Measurements from ENCODE around the gene SSBP4. TPM values are rescaled to one million over a fixed set of nuclear protein-coding genes. Genes with fewer than 3 reads are reported as not detected.

Gene SSBP4
- total and polyA plus RNA-seq, 4 donors = 31.7 to 95.3 (median 72.4) TPM

- ATAC-seq (ENCODE audit: insufficient read depth, low FRiP score) = no peak
- TF ChIP-seq CTCF (IDR thresholded peaks at IDR 0.05; ENCODE audit: control extremely low read depth, extremely low read depth) = no peak
- Histone ChIP-seq H3K9me3 (ENCODE audit: control insufficient read depth in 4 of 4, insufficient read depth in 3 of 4, low read length in 3 of 4) (no peaks in the 10 kb centered on the region), H3K27me3 (ENCODE audit: control insufficient read depth in 3 of 3, insufficient read depth in 3 of 3, low read length in 2 of 3) (no peaks in the 10 kb centered on the region), H3K36me3 (ENCODE audit: control insufficient read depth in 4 of 4, insufficient read depth in 4 of 4, low read length in 4 of 4) (no peaks in the 10 kb centered on the region), H3K9ac (ENCODE audit: insufficient read depth in 1 of 2, low read length in 2 of 2) (no peak overlapping the region), H3K27ac (ENCODE audit: low read depth in 1 of 2, low read length in 1 of 2) (no peak overlapping the region), H3K4me1 (ENCODE audit: control insufficient read depth in 5 of 5, insufficient read depth in 5 of 5, low read length in 5 of 5) (peaks cover 8 to 53% (median 14%) of the 10 kb centered on the region in 5 donors), H3K4me3 (no peak overlapping the region)
- no peak for DNase-seq
- WGBS, 2 donors = 93 to 94% methylated on average over 12 of the region's 12 CpGs
These were observed 62.5 kb downstream of the SSBP4 start for GRCh38 chr19:18481505-18482222.

GRCh38 chr19:18483119-18483890 is 64.1 kb downstream of the SSBP4 start:
- no peaks in the 10 kb centered on the region for H3K36me3 ChIP-seq (ENCODE audit: control insufficient read depth in 4 of 4, insufficient read depth in 4 of 4, low read length in 4 of 4)
- no peak for DNase-seq
- no peak overlapping the region for H3K4me3 ChIP-seq
- H3K27ac ChIP-seq (ENCODE audit: low read depth in 1 of 2, low read length in 1 of 2) = peak overlapping the region in 1 of 2 donors; percentile 1
- 67 to 68% methylated on average over 12 of the region's 12 CpGs for WGBS, 2 donors
- ATAC-seq (ENCODE audit: insufficient read depth, low FRiP score) = no peak
- H3K9ac ChIP-seq (ENCODE audit: insufficient read depth in 1 of 2, low read length in 2 of 2) = no peak overlapping the region
- no peak for TF ChIP-seq CTCF (IDR thresholded peaks at IDR 0.05; ENCODE audit: control extremely low read depth, extremely low read depth)
- peaks cover 11 to 55% (median 14%) of the 10 kb centered on the region in 5 donors for H3K4me1 ChIP-seq (ENCODE audit: control insufficient read depth in 5 of 5, insufficient read depth in 5 of 5, low read length in 5 of 5)
- no peaks in the 10 kb centered on the region for H3K27me3 ChIP-seq (ENCODE audit: control insufficient read depth in 3 of 3, insufficient read depth in 3 of 3, low read length in 2 of 3)
- H3K9me3 ChIP-seq (ENCODE audit: control insufficient read depth in 4 of 4, insufficient read depth in 3 of 4, low read length in 3 of 4) = no peaks in the 10 kb centered on the region

Small RNA genes lying within 50 kb of the gene (small RNA-seq; reads per million reads assigned to genes)
- gene MIR3189 (ENCODE audit: low replicate concordance) = not detected

Other genes starting within 250 kb of the SSBP4 start
- 100 to 1,000 TPM; 205 to 612 TPM for gene IFI30, start 245.6 kb upstream of the SSBP4 start, total RNA-seq
- gene IFI30, start 245.6 kb upstream of the SSBP4 start, polyA plus RNA-seq = 1,000 to 10,000 TPM in 1 of 2 donors, 100 to 1,000 TPM in 1; 440 to 1,883 TPM
- 10 to 100 TPM in 1 of 2 donors, 1 to 10 TPM in 1; 3.2 to 13.7 TPM for gene MPV17L2, start 226.2 kb upstream of the SSBP4 start, total RNA-seq
- 10 to 100 TPM; 22.7 to 28.0 TPM for gene MPV17L2, start 226.2 kb upstream of the SSBP4 start, polyA plus RNA-seq
- 1 to 10 TPM; 3.1 to 6.7 TPM for gene RAB3A, start 215.4 kb upstream of the SSBP4 start, total RNA-seq
- gene RAB3A, start 215.4 kb upstream of the SSBP4 start, polyA plus RNA-seq = 1 to 10 TPM; 1.1 to 1.5 TPM
- gene PDE4C, start 193.0 kb upstream of the SSBP4 start, total RNA-seq = 10 to 100 TPM in 1 of 2 donors, 1 to 10 TPM in 1; 3.6 to 32.4 TPM
- gene PDE4C, start 193.0 kb upstream of the SSBP4 start, polyA plus RNA-seq = 1 to 10 TPM in 1 of 2 donors, under 1 TPM in 1; 0.32 to 4.8 TPM
- gene IQCN, start 144.9 kb upstream of the SSBP4 start, total RNA-seq = 1 to 10 TPM; 1.3 to 5.5 TPM
- 1 to 10 TPM in 1 of 2 donors, under 1 TPM in 1; 0.69 to 5.2 TPM for gene IQCN, start 144.9 kb upstream of the SSBP4 start, polyA plus RNA-seq
- 100 to 1,000 TPM; 209 to 290 TPM for gene JUND, start 137.8 kb upstream of the SSBP4 start, total RNA-seq
- gene JUND, start 137.8 kb upstream of the SSBP4 start, polyA plus RNA-seq = 100 to 1,000 TPM; 161 to 204 TPM
- gene LSM4, start 96.3 kb upstream of the SSBP4 start, total RNA-seq = 100 to 1,000 TPM in 1 of 2 donors, 10 to 100 TPM in 1; 67.7 to 114 TPM
- 100 to 1,000 TPM; 114 to 217 TPM for gene LSM4, start 96.3 kb upstream of the SSBP4 start, polyA plus RNA-seq
- 10 to 100 TPM; 14.0 to 41.6 TPM for gene PGPEP1, start 78.8 kb upstream of the SSBP4 start, total RNA-seq
- gene PGPEP1, start 78.8 kb upstream of the SSBP4 start, polyA plus RNA-seq = 10 to 100 TPM; 13.0 to 15.9 TPM
- 10 to 100 TPM; 49.7 to 64.0 TPM for gene GDF15, start 33.2 kb upstream of the SSBP4 start, total RNA-seq
- gene GDF15, start 33.2 kb upstream of the SSBP4 start, polyA plus RNA-seq = 100 to 1,000 TPM in 1 of 2 donors, 10 to 100 TPM in 1; 45.4 to 119 TPM
- gene LRRC25, start 21.8 kb upstream of the SSBP4 start, total RNA-seq = 10 to 100 TPM in 1 of 2 donors, 1 to 10 TPM in 1; 8.5 to 38.0 TPM
- gene LRRC25, start 21.8 kb upstream of the SSBP4 start, polyA plus RNA-seq = 100 to 1,000 TPM in 1 of 2 donors, 10 to 100 TPM in 1; 16.1 to 119 TPM
- 10 to 100 TPM; 24.9 to 56.7 TPM for gene ISYNA1, start 18.7 kb downstream of the SSBP4 start, total RNA-seq
- 10 to 100 TPM; 14.7 to 25.1 TPM for gene ISYNA1, start 18.7 kb downstream of the SSBP4 start, polyA plus RNA-seq
- gene ELL, start 102.7 kb downstream of the SSBP4 start, total RNA-seq = 10 to 100 TPM; 17.5 to 23.8 TPM
- 10 to 100 TPM in 1 of 2 donors, 1 to 10 TPM in 1; 9.3 to 26.8 TPM for gene ELL, start 102.7 kb downstream of the SSBP4 start, polyA plus RNA-seq
- gene FKBP8, start 124.2 kb downstream of the SSBP4 start, total RNA-seq = 100 to 1,000 TPM; 168 to 225 TPM
- 100 to 1,000 TPM; 235 to 357 TPM for gene FKBP8, start 124.2 kb downstream of the SSBP4 start, polyA plus RNA-seq
- 10 to 100 TPM; 51.3 to 85.9 TPM for gene KXD1, start 138.5 kb downstream of the SSBP4 start, total RNA-seq
- gene KXD1, start 138.5 kb downstream of the SSBP4 start, polyA plus RNA-seq = 100 to 1,000 TPM in 1 of 2 donors, 10 to 100 TPM in 1; 63.7 to 117 TPM
- gene UBA52, start 152.5 kb downstream of the SSBP4 start, total RNA-seq = 100 to 1,000 TPM; 689 to 926 TPM
- 1,000 to 10,000 TPM; 1,135 to 1,266 TPM for gene UBA52, start 152.5 kb downstream of the SSBP4 start, polyA plus RNA-seq
- gene REX1BD, start 169.4 kb downstream of the SSBP4 start, total RNA-seq = 100 to 1,000 TPM in 1 of 2 donors, 10 to 100 TPM in 1; 51.4 to 114 TPM
- 10 to 100 TPM; 73.4 to 92.5 TPM for gene REX1BD, start 169.4 kb downstream of the SSBP4 start, polyA plus RNA-seq
- 10 to 100 TPM; 13.3 to 36.9 TPM for gene CRLF1, start 187.4 kb downstream of the SSBP4 start, total RNA-seq
- gene CRLF1, start 187.4 kb downstream of the SSBP4 start, polyA plus RNA-seq = 10 to 100 TPM; 12.8 to 48.2 TPM
- gene TMEM59L, start 193.5 kb downstream of the SSBP4 start, total RNA-seq = 1 to 10 TPM; 1.7 to 2.8 TPM
- 1 to 10 TPM in 1 of 2 donors, under 1 TPM in 1; 0.49 to 1.1 TPM for gene TMEM59L, start 193.5 kb downstream of the SSBP4 start, polyA plus RNA-seq
- gene KLHL26, start 217.6 kb downstream of the SSBP4 start, total RNA-seq = 10 to 100 TPM; 11.0 to 18.0 TPM
- 1 to 10 TPM; 4.1 to 5.9 TPM for gene KLHL26, start 217.6 kb downstream of the SSBP4 start, polyA plus RNA-seq